Measurements from ENCODE around the gene AMACR. TPM values are rescaled to one million over a fixed set of nuclear protein-coding genes. Genes with fewer than 3 reads are reported as not detected.

The AMACR gene
- total RNA-seq, 1 donor from 2014 or later = 30.7 TPM

DNA sequence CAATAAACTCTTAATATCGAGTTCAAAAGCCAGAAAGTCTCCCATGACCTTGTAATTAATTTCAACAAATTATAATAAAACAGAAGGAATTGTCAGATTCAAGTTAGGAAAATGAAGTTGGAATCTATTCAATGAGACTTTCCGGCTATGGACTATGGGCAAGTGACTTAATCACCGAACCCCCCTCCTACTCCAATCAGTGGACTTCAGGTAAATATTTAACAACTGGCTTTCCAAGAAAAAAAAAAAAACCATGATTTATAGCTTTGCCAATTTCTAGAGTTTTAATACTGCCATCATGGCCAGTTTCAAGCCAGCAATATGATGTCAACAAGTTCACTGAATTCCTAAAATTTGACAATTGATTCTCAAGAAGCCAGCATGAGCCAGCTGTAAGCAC is 27.8 kb downstream of the AMACR start:
- TF ChIP-seq, protein P1, sequence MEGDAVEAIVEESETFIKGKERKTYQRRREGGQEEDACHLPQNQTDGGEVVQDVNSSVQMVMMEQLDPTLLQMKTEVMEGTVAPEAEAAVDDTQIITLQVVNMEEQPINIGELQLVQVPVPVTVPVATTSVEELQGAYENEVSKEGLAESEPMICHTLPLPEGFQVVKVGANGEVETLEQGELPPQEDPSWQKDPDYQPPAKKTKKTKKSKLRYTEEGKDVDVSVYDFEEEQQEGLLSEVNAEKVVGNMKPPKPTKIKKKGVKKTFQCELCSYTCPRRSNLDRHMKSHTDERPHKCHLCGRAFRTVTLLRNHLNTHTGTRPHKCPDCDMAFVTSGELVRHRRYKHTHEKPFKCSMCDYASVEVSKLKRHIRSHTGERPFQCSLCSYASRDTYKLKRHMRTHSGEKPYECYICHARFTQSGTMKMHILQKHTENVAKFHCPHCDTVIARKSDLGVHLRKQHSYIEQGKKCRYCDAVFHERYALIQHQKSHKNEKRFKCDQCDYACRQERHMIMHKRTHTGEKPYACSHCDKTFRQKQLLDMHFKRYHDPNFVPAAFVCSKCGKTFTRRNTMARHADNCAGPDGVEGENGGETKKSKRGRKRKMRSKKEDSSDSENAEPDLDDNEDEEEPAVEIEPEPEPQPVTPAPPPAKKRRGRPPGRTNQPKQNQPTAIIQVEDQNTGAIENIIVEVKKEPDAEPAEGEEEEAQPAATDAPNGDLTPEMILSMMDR (conservative IDR thresholded peaks at IDR 0.05) = no peak
- Mint-ChIP-seq H3K36me3 (no peaks in the 10 kb centered on the region), H3K4me1 (ENCODE audit: unreplicated experiment) (peaks cover 3% of the 10 kb centered on the region), H3K9me3 (no peaks in the 10 kb centered on the region), H3K27ac (no peak overlapping the region), H3K27me3 (no peaks in the 10 kb centered on the region), H3K4me3 (no peak overlapping the region)
- DNase-seq (ENCODE audit: extremely low spot score, unreplicated experiment) = no peak

- TF ChIP-seq, protein P1 (conservative IDR thresholded peaks at IDR 0.05) = no peak
- no peak for DNase-seq (ENCODE audit: extremely low spot score, unreplicated experiment)
- Mint-ChIP-seq H3K27ac (no peak overlapping the region), H3K4me3 (no peak overlapping the region), H3K36me3 (no peaks in the 10 kb centered on the region), H3K9me3 (no peaks in the 10 kb centered on the region), H3K27me3 (no peaks in the 10 kb centered on the region), H3K4me1 (ENCODE audit: unreplicated experiment) (peaks cover 6% of the 10 kb centered on the region)
Observed at GRCh38 chr5:33978306-33978705, 29.5 kb downstream of the AMACR start.

- Mint-ChIP-seq H3K4me1 (ENCODE audit: unreplicated experiment) (peaks cover 6% of the 10 kb centered on the region), H3K27me3 (no peaks in the 10 kb centered on the region), H3K4me3 (no peak overlapping the region), H3K9me3 (no peaks in the 10 kb centered on the region), H3K27ac (no peak overlapping the region), H3K36me3 (no peaks in the 10 kb centered on the region)
- no peak for DNase-seq (ENCODE audit: extremely low spot score, unreplicated experiment)
- TF ChIP-seq, protein P1 (conservative IDR thresholded peaks at IDR 0.05) = no peak
Observed at GRCh38 chr5:33976307-33976706, 31.5 kb downstream of the AMACR start.

GRCh38 chr5:33975852-33976251 is 32.0 kb downstream of the AMACR start:
- TF ChIP-seq, protein P1 (conservative IDR thresholded peaks at IDR 0.05) = no peak
- Mint-ChIP-seq H3K9me3 (no peaks in the 10 kb centered on the region), H3K27ac (no peak overlapping the region), H3K4me1 (ENCODE audit: unreplicated experiment) (peaks cover 6% of the 10 kb centered on the region), H3K4me3 (no peak overlapping the region), H3K27me3 (no peaks in the 10 kb centered on the region), H3K36me3 (no peaks in the 10 kb centered on the region)
- no peak for DNase-seq (ENCODE audit: extremely low spot score, unreplicated experiment)

DNA sequence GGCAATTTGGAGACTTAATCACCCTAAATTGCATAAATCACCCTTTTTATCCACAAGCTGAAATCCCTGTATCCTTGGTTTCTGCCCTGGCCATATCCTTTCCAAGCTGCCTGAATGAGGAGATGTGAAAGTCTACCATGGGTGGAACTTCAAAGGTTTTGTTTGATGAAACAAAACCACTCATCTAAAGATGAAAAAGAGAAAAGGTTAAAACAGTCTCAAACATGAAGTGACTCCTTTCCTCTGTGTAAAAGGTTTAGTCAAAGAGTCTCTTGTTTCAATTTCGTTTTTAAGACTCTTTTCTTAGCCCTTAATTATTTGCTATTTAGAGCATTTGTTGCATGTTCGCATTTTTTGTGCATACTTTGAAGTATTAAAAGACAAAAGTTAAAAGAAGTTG is 34.6 kb downstream of the AMACR start:
- no peak overlapping the region for H3K4me3 Mint-ChIP-seq
- H3K9me3 Mint-ChIP-seq = no peaks in the 10 kb centered on the region
- no peak for DNase-seq (ENCODE audit: extremely low spot score, unreplicated experiment)
- TF ChIP-seq, protein P1 (conservative IDR thresholded peaks at IDR 0.05) = no peak
- no peaks in the 10 kb centered on the region for H3K27me3 Mint-ChIP-seq
- H3K4me1 Mint-ChIP-seq (ENCODE audit: unreplicated experiment) = peaks cover 8% of the 10 kb centered on the region
- H3K36me3 Mint-ChIP-seq = no peaks in the 10 kb centered on the region
- no peak overlapping the region for H3K27ac Mint-ChIP-seq

All from type B pancreatic cell (in vitro differentiated cells).